IMR-90 (cell line): ENCODE data around the gene STXBP6.

Experiments used
- CTCF ChIP-seq: conservative IDR thresholded peaks from 2 replicates; pipeline ENCODE4 v1.5.1; 2012; ENCODE audit warnings: mild to moderate bottlenecking, low read depth, low read length, improper control_type of control experiment
- POLR2A ChIP-seq: IDR thresholded peaks from 2 replicates; pipeline ENCODE4 v1.6.1; 2012; ENCODE audit warnings: mild to moderate bottlenecking, low read depth, low read length
- RCOR1 ChIP-seq: IDR thresholded peaks from 2 replicates; pipeline ENCODE4 v1.6.1; 2012; ENCODE audit warnings: mild to moderate bottlenecking, low read length, improper control_type of control experiment; ENCODE audit not compliant: insufficient replicate concordance
- SMC3 ChIP-seq: fragments of 150-350 bp; IDR thresholded peaks from 2 replicates; pipeline ENCODE4 v1.6.1; 2016; ENCODE audit warnings: low read depth, mild to moderate bottlenecking, antibody characterized with exemption, low read length, moderate library complexity
- USF2 ChIP-seq: fragments of 150-350 bp; IDR thresholded peaks from 2 replicates; pipeline ENCODE4 v1.6.1; 2017; ENCODE audit warnings: mild to moderate bottlenecking, antibody characterized with exemption, low read length, low read depth

- TF ChIP-seq CTCF (no peak), USF2 (no peak), RCOR1 (no peak), POLR2A (no peak), SMC3 (no peak)
Observed at GRCh38 chr14:24876996-24877395, 173.0 kb downstream of the STXBP6 start.
